HG02852 (cell line): ENCODE measurements around the gene DBP.
"Not testable (repeated sequence)": the region's sequence is repeated elsewhere in the genome, so short reads cannot be mapped to it uniquely, and the experiment has no call there.

Experiments used
- ATAC-seq: cut with Tn5 transposase; IDR thresholded peaks from one replicate; pipeline ENCODE4 v1.9.1; 2021; ENCODE audit warnings: mild to moderate bottlenecking, moderate library complexity; ENCODE audit not compliant: unreplicated experiment

Gene DBP

GRCh38 chr19:48636859-48637448 lies at the start of gene DBP:
Gene DBP (minus strand): TSS chr19:48637379. CDS start chr19:48636994, 385 bp downstream.
- ATAC-seq, result no peak

- ATAC-seq, result not testable (repeated sequence)
These were observed 49.5 kb upstream of the DBP start for GRCh38 chr19:48686637-48687036.

DNA sequence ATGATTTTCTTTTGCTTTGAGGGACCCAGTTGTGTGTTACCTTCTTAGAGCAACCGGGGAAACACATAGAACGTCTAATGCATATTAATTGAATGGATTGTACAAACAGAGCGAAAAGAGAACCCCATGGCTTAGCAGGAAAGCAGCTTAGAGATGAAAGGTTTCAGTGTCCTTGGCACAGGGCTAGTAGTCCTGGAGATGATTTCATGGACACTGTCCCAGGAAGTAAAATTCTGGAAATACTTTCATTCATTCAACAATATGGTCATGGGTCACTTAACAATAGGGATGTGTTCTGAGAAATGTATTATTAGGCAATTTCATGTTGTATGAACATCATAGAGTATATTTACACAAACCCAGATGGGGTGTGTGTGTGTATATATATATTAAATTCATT lies 48.9 kb upstream of the DBP start:
- no peak for ATAC-seq

GRCh38 chr19:48685583-48685982 lies 48.4 kb upstream of the DBP start:
- no peak for ATAC-seq

GRCh38 chr19:48683349-48683748 lies 46.2 kb upstream of the DBP start:
- no peak for ATAC-seq

- ATAC-seq, result no peak
These were observed 43.9 kb upstream of the DBP start for GRCh38 chr19:48681127-48681470.

- ATAC-seq, result no peak
These were observed 43.4 kb upstream of the DBP start for GRCh38 chr19:48680436-48681126.

GRCh38 chr19:48680006-48680405 lies 42.8 kb upstream of the DBP start:
- ATAC-seq, result not testable (repeated sequence)

GRCh38 chr19:48678201-48678600 lies 41.0 kb upstream of the DBP start:
- ATAC-seq, result no peak

DNA sequence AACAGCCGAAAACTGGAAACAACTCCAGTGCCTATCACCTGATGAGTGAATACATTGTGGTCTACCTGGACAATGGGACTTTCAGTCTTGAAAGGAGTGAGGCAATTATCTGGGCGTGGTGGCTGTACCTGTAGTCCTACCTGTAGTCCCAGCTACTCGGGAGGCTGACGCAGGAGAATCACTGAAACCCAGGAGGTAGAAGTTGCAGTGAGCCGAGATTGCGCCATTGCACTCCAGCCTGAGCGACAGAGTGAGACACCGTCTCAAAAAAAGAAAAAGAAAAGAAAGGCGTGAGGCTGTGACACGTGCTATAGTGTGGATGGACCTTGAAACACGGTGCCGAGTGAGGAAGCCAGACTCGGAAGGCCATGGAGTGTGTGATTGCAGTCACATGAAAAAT lies 39.7 kb upstream of the DBP start:
- no peak for ATAC-seq

- ATAC-seq, result no peak
These were observed 39.3 kb upstream of the DBP start for GRCh38 chr19:48676487-48676886.

DNA sequence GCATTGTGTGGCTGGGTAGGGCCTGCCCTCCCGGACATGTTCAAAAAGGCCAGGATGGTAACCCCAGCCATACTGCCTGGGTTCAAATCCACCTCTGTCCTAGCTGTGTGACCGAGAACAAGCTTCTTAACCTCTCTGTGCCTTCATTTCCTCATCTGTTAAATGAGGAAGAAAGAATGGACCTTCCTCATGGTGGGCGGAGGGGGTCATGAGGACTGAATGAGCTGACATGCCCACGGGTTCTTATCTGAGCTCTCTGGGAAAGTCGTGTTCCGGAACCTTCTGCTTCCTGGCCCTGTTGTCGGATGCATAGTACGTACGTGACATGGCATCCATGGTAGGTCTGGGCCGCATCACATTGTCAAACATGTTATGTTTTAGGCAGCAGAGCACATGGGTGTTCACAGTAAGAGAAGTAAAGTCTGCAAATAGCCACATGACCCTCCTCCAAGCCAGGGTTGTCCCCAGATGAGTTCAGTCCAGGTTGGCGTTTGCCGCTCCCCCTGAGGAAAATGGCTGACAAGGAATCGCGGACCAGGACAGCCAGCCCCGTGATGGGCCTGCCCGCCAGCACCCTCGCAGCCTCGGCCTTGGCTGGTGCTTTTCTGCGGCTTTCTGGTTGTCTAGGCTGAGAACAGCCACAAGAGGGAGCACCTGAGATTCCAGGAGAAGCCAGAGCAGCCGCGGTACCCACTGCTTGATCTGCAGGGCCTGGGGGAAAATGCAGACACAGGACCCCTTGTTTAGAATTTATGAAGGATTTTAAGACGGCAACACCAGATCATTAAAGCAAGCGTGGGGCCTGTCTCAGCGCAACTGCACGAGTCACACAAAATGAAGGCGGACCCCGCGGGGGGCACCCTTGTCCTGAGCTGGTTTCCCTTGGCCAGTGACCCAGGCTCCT lies 38.0 kb upstream of the DBP start:
- no peak for ATAC-seq

GRCh38 chr19:48674216-48674809 lies 37.1 kb upstream of the DBP start:
- ATAC-seq, result no peak

DNA sequence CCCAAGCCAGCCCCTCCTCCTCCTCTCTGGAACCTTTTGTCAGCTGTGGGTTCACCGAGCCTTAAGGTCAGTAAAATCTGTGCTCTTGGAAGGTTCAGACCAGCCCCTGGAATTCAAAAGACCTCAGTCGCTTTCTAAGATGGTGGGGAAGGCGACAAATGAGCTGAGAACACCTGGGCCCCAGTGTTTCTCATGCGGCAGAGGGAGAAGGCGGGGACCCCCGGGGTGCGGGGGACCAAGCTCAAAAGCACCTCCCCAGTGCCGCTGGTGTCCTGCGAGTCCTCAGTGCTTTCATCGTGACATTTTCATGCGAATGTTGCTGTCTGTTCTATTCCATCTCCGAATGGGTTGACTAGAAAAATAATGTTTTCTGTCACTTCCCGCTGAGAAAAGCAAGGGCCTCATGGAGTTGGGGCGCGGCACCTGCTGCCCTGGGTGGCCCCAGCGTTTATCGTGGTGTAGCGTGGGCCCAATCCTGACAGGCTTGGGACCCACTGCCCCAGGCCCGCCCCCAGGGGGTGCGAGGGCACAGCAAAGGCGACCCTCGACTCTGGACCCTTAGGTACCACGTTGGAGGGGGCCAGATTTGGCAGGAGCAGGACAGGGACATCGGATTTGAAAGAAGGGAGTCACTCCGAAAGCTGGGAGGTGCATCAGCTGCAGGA lies 36.4 kb upstream of the DBP start:
- ATAC-seq, result no peak

GRCh38 chr19:48672994-48673393 lies 35.8 kb upstream of the DBP start, which contains the start of gene NTN5:
Gene NTN5 (minus strand): TSS chr19:48673017. CDS start chr19:48670986, 2,031 bp downstream.
- ATAC-seq, result no peak

DNA sequence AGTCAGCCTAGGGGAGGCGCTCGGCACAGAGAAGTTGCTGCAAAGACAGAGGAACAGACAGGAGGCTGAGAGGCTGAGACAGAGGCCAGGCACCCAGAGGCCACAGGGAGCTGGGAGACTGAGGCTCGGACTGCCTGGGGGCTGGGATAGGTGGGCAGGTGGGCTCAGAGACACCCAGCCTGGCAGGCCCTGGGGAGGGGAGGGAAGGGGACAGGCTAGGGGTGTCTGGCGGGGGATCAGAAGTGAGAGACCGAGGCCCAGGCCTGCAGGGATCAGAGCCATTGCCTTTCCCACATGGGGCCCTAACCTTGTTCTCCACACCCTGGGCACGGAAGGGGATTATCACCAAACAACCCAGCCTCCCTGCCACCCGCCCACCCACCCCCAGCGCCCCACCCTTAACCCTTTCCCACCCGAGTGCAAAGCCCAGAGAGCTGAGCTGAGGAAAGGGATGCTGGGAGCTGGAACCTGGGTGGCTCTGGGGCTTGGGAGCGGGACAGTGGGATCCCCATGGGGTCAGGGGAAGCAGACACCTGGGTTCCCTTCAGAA lies 34.3 kb upstream of the DBP start:
- ATAC-seq, result no peak

DNA sequence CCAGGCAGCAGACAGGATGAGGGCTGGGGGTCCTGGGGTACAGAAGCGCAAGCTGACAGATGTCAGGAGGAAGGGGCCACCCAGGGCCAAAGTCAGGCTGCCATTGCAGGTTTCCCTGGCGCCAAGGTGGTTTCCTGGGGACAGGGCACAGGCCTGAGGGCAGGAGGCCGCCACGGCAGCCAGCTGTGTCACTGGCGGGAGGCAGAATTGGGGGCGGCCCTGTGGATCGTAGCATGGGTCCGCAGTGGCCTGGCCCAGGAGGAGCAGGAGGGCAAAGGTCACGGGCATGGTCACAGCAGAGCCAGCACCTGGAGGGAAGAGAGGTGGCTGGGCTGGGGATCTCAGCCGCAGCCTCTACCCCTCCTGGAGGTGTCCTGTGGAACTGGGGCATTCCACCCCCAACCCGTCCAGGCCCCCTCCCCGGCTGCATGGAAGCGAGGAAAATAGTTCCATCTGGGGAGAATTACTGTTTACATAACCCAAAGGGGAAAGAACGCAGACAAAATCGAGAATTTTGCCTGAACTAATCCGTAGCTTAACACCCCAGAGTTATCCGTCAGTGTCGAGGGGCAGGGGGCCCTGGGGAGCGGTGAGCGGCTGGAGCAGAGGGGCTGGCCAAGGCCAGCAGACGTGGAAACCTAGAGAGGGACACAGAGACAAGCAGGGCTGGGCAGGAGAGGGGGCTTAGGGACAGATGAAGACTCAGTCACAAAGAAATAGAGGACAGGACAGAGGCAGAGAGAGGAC lies 33.7 kb upstream of the DBP start:
- no peak for ATAC-seq

GRCh38 chr19:48669903-48670668 lies 32.9 kb upstream of the DBP start:
- no peak for ATAC-seq

- no peak for ATAC-seq
These were observed 31.6 kb upstream of the DBP start for GRCh38 chr19:48668761-48669160.
